ENCODE measurements around the gene SHISA3.

- no peak for TF ChIP-seq CTCF (conservative IDR thresholded peaks at IDR 0.05 in 1 of 2, IDR thresholded peaks at IDR 0.05 in 1 of 2; ENCODE audit: low read depth in 1 of 2, low read length in 2 of 2)
- TF ChIP-seq EZH2 (IDR thresholded peaks at IDR 0.05; ENCODE audit: low read length, missing control alignments), result no peak
Measured at GRCh38 chr4:42369489-42369888, 27.8 kb upstream of the SHISA3 start.
